Colonic mucosa (tissue), 4 donors: Measurements from ENCODE around the gene WWOX. TPM values are rescaled to one million over a fixed set of nuclear protein-coding genes. Genes with fewer than 3 reads are reported as not detected.

Source experiments
- DNase-seq: peaks from one replicate; pipeline ENCODE4 v3.0.0-alpha.2; 2020
- H3K27ac ChIP-seq: fragments of 200-600 bp; one replicate; pipeline ENCODE4 v1.8.0; 2021
- H3K27me3 ChIP-seq: fragments of 200-600 bp; one replicate; pipeline ENCODE4 v1.8.0; 2021
- H3K36me3 ChIP-seq: fragments of 200-600 bp; one replicate; pipeline ENCODE4 v1.8.0; 2021
- H3K4me1 ChIP-seq: fragments of 200-600 bp; one replicate; pipeline ENCODE4 v1.8.0; 2021; ENCODE audit warnings: mild to moderate bottlenecking
- H3K4me3 ChIP-seq: fragments of 200-600 bp; one replicate; pipeline ENCODE4 v1.8.0; 2021
- H3K9ac ChIP-seq, 2 donors: one replicate each; pipeline ENCODE4 v1.7.0; 2013; ENCODE audit warnings: control low read depth in 2 of 2, low read depth in 2 of 2, low read length in 2 of 2
- H3K9me3 ChIP-seq: fragments of 200-600 bp; one replicate; pipeline ENCODE4 v1.8.0; 2021
- intact Hi-C: fragments of 100-400 bp; cut with DNase I; formaldehyde crosslinking; loops from one replicate; pipeline ENCODE4 v1.14.1; 2022
- total RNA-seq, 2 donors: library from RNA; stranded (reverse); fragmentation: NEBNext Ultra II Directional in 1 of 2; extraction: Animal tissue kit (Norgen Biotek cat#: 25700) in 1 of 2; gene quantifications; one replicate each; pipeline ENCODE4 v1.2.1, GENCODE V29; 2021
- TF ChIP-seq, protein P1 (sequence below): fragments of 200-600 bp; IDR thresholded peaks from one replicate; pipeline ENCODE4 v1.8.0; 2022; ENCODE audit warnings: antibody characterized with exemption, mild to moderate bottlenecking
- donor health status: healthy.
- donor health status: DM: no; HTN: no; CAD: no.
- donor health status: DM: no; HTN: no; CAD: no.

WWOX gene
- total RNA-seq, 2 donors from 2014 or later: 7.2 to 11.0 TPM

- no peaks in the 10 kb centered on the region for H3K9me3 ChIP-seq
- TF ChIP-seq, protein P1, sequence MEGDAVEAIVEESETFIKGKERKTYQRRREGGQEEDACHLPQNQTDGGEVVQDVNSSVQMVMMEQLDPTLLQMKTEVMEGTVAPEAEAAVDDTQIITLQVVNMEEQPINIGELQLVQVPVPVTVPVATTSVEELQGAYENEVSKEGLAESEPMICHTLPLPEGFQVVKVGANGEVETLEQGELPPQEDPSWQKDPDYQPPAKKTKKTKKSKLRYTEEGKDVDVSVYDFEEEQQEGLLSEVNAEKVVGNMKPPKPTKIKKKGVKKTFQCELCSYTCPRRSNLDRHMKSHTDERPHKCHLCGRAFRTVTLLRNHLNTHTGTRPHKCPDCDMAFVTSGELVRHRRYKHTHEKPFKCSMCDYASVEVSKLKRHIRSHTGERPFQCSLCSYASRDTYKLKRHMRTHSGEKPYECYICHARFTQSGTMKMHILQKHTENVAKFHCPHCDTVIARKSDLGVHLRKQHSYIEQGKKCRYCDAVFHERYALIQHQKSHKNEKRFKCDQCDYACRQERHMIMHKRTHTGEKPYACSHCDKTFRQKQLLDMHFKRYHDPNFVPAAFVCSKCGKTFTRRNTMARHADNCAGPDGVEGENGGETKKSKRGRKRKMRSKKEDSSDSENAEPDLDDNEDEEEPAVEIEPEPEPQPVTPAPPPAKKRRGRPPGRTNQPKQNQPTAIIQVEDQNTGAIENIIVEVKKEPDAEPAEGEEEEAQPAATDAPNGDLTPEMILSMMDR: no peak
- H3K4me3 ChIP-seq: no peak overlapping the region
- H3K9ac ChIP-seq: no peak overlapping the region
- intact Hi-C loops: no loop called here
- no peaks in the 10 kb centered on the region for H3K4me1 ChIP-seq
- H3K27ac ChIP-seq: no peak overlapping the region
- DNase-seq: no peak
- no peaks in the 10 kb centered on the region for H3K36me3 ChIP-seq
- no peaks in the 10 kb centered on the region for H3K27me3 ChIP-seq
These were observed 965.0 kb downstream of the WWOX start for GRCh38 chr16:79064256-79064972.

GRCh38 chr16:79066561-79066960 lies 967.1 kb downstream of the WWOX start:
- H3K4me3 ChIP-seq: no peak overlapping the region
- TF ChIP-seq, protein P1: no peak
- no peak overlapping the region for H3K9ac ChIP-seq
- no peaks in the 10 kb centered on the region for H3K4me1 ChIP-seq
- no peaks in the 10 kb centered on the region for H3K36me3 ChIP-seq
- intact Hi-C loops: no loop called here
- H3K27ac ChIP-seq: no peak overlapping the region
- DNase-seq: peak; percentile 24
- no peaks in the 10 kb centered on the region for H3K27me3 ChIP-seq
- no peaks in the 10 kb centered on the region for H3K9me3 ChIP-seq

GRCh38 chr16:79067600-79067999 lies 968.1 kb downstream of the WWOX start:
- intact Hi-C loops: no loop called here
- TF ChIP-seq, protein P1: no peak
- no peak for DNase-seq
- Histone ChIP-seq H3K27me3 (no peaks in the 10 kb centered on the region), H3K4me1 (no peaks in the 10 kb centered on the region), H3K9me3 (no peaks in the 10 kb centered on the region), H3K4me3 (no peak overlapping the region), H3K36me3 (no peaks in the 10 kb centered on the region), H3K27ac (no peak overlapping the region), H3K9ac (no peak overlapping the region)

GRCh38 chr16:79069121-79069520 lies 969.7 kb downstream of the WWOX start:
- Histone ChIP-seq H3K27me3 (no peaks in the 10 kb centered on the region), H3K4me3 (no peak overlapping the region), H3K9ac (no peak overlapping the region), H3K4me1 (no peaks in the 10 kb centered on the region), H3K36me3 (no peaks in the 10 kb centered on the region), H3K9me3 (no peaks in the 10 kb centered on the region), H3K27ac (no peak overlapping the region)
- TF ChIP-seq, protein P1: no peak
- intact Hi-C loops: no loop called here
- no peak for DNase-seq

GRCh38 chr16:79069633-79070032 lies 970.2 kb downstream of the WWOX start:
- no peak for DNase-seq
- TF ChIP-seq, protein P1: no peak
- Histone ChIP-seq H3K36me3 (no peaks in the 10 kb centered on the region), H3K27ac (no peak overlapping the region), H3K9ac (no peak overlapping the region), H3K27me3 (no peaks in the 10 kb centered on the region), H3K4me3 (no peak overlapping the region), H3K9me3 (no peaks in the 10 kb centered on the region), H3K4me1 (no peaks in the 10 kb centered on the region)
- intact Hi-C loops: no loop called here
